ENCODE results near the gene MFAP5. TPM values are rescaled to one million over a fixed set of nuclear protein-coding genes. Genes with fewer than 3 reads are reported as not detected.

Gene MFAP5
- total and polyA plus RNA-seq, 2 of the 4 experiments (the other 2 are of a cell fraction), result 0.90 to 1.9 TPM

GRCh38 chr12:8661016-8661415, 1.6 kb downstream of the MFAP5 start:
- Histone ChIP-seq H3K4me1 (ENCODE audit: control insufficient read depth, insufficient read depth, low read length) (no peaks in the 10 kb centered on the region), H4K20me1 (ENCODE audit: insufficient read depth, low read length) (no peaks in the 10 kb centered on the region), H2AK9ac (replicated peaks; ENCODE audit: low read depth, low read length, poor library complexity) (no peak overlapping the region), H3K9ac (ENCODE audit: low read depth, low read length) (no peak overlapping the region), H3K4ac (ENCODE audit: low read depth, low read length) (no peak overlapping the region), H3K9me1 (ENCODE audit: insufficient read depth, low read length) (no peaks in the 10 kb centered on the region), H4K5ac (ENCODE audit: low read depth, low read length) (no peak overlapping the region), H3K27me3 (ENCODE audit: control insufficient read depth, insufficient read depth, low read length) (peaks cover 12% of the 10 kb centered on the region), H3K4me2 (ENCODE audit: low read depth, low read length) (no peak overlapping the region), H2AK5ac (ENCODE audit: low read depth, low read length) (no peak overlapping the region), H2AFZ (replicated peaks; ENCODE audit: low read length, poor library complexity) (no peak overlapping the region), H3K9me3 (ENCODE audit: control insufficient read depth, insufficient read depth, low read length) (no peaks in the 10 kb centered on the region), H3K36me3 (ENCODE audit: control insufficient read depth, insufficient read depth, low read length) (no peaks in the 10 kb centered on the region), H2BK15ac (ENCODE audit: low read depth, low read length) (no peak overlapping the region), H3K4me3 (ENCODE audit: insufficient read depth, low read depth, low read length) (no peak overlapping the region), H3K79me1 (ENCODE audit: low read depth in 1 of 2, low read length in 2 of 2) (no peaks in the 10 kb centered on the region), H4K8ac (ENCODE audit: low read depth in 2 of 2, low read length in 2 of 2) (no peak overlapping the region), H3K27ac (ENCODE audit: insufficient read depth, low read length) (no peak overlapping the region), H2BK5ac (ENCODE audit: low read depth, low read length, poor library complexity, severe bottlenecking) (no peak overlapping the region), H3K23ac (ENCODE audit: low read depth, low read length) (no peak overlapping the region), H3K56ac (ENCODE audit: extremely low read depth, insufficient read depth, low read length) (no peak overlapping the region), H2BK120ac (ENCODE audit: low read depth, low read length) (no peak overlapping the region), H3K18ac (ENCODE audit: low read depth, low read length) (no peak overlapping the region), H2BK20ac (ENCODE audit: low read depth, low read length) (no peak overlapping the region), H4K91ac (ENCODE audit: insufficient read depth, low read depth, low read length) (no peak overlapping the region), H3K14ac (replicated peaks; ENCODE audit: low read depth, low read length) (no peak overlapping the region)
- intact Hi-C loops (cut with micrococcal nuclease), result no loop called here
- WGBS, 2 experiments (ENCODE audit: extremely low coverage in 2 of 2, insufficient read length in 1 of 2), result no CpG with 5 or more reads among the region's 3 CpGs
- in situ Hi-C loops (cut with MboI; ENCODE audit: low sequenced_read_pairs), result no loop called here
- ChIA-PET POLR2A (ENCODE audit: unreplicated experiment) (no interaction called here), CTCF (no interaction called here)
- no peak for TF ChIP-seq RCOR1 (IDR thresholded peaks at IDR 0.05; ENCODE audit: insufficient replicate concordance, low read length)
- no peak for TF ChIP-seq NFE2L2 (IDR thresholded peaks at IDR 0.05; ENCODE audit: low read depth, low read length)
- no peak for TF ChIP-seq FOS (IDR thresholded peaks at IDR 0.05; ENCODE audit: low read depth, low read length)
- TF ChIP-seq RAD21 (IDR thresholded peaks at IDR 0.05; ENCODE audit: low read length), result no peak
- no peak for TF ChIP-seq MXI1 (IDR thresholded peaks at IDR 0.05; ENCODE audit: borderline replicate concordance, low read depth, low read length)
- TF ChIP-seq POLR2A (IDR thresholded peaks at IDR 0.05; ENCODE audit: low read depth, low read length), result no peak
- TF ChIP-seq USF2 (IDR thresholded peaks at IDR 0.05; ENCODE audit: low read depth, low read length), result no peak
- no TSS peak for BruUV-seq (replicated peaks)
- dilution Hi-C loops (cut with HindIII; ENCODE audit: low sequenced_read_pairs, unreplicated experiment), result no loop called here
- DNase-seq (no peak), ATAC-seq (ENCODE audit: low read depth) (no peak)
